ENCODE measurements around the gene NGRN.

DNA sequence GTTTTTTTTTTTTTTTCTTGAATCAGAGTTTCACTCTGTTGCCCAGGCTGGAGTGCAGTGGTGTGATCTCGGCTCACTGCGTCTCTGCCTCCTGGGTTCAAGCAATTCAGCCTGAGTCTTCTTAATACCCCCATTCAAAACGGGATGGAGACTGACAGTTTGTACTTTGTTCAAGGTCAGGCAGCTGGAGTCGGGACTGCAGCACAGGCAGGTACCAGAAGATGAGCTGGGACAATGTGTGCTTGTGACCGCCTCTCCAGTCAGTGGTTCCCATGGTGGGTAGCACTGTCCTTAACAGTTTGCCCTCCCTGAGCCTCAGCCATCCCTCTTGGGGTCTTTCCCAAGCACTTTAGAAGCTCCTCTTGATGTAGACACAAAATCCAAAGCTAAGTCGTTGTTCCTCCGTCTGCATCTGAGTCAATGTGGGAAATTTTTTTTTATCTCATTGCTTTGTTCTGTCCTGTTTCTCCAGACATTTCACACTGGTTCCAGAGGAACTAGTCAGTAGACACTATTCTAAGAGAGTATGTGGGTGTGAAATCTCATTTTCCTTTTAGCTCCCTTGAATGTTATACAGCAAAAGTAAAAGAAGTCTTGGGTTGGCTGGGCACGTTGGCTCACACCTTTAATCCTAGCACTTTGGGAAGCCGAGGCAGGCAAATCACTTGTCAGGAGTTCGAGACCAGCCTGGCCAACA, 21.4 kb upstream of the NGRN start:
- TF ChIP-seq, protein P1, sequence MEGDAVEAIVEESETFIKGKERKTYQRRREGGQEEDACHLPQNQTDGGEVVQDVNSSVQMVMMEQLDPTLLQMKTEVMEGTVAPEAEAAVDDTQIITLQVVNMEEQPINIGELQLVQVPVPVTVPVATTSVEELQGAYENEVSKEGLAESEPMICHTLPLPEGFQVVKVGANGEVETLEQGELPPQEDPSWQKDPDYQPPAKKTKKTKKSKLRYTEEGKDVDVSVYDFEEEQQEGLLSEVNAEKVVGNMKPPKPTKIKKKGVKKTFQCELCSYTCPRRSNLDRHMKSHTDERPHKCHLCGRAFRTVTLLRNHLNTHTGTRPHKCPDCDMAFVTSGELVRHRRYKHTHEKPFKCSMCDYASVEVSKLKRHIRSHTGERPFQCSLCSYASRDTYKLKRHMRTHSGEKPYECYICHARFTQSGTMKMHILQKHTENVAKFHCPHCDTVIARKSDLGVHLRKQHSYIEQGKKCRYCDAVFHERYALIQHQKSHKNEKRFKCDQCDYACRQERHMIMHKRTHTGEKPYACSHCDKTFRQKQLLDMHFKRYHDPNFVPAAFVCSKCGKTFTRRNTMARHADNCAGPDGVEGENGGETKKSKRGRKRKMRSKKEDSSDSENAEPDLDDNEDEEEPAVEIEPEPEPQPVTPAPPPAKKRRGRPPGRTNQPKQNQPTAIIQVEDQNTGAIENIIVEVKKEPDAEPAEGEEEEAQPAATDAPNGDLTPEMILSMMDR (conservative IDR thresholded peaks at IDR 0.05; ENCODE audit: low read depth, low read length): no peak
- TF ChIP-seq FOS (IDR thresholded peaks at IDR 0.05; ENCODE audit: low read depth, low read length) (no peak), MXI1 (IDR thresholded peaks at IDR 0.05; ENCODE audit: borderline replicate concordance, low read depth, low read length) (no peak), SMC3 (IDR thresholded peaks at IDR 0.05; ENCODE audit: low read depth, low read length) (no peak), POLR2A (IDR thresholded peaks at IDR 0.05; ENCODE audit: low read depth, low read length) (no peak), MAZ (IDR thresholded peaks at IDR 0.05; ENCODE audit: borderline replicate concordance, low read depth, low read length) (no peak), CHD1 (IDR thresholded peaks at IDR 0.05; ENCODE audit: low read depth, low read length) (no peak), CEBPB (IDR thresholded peaks at IDR 0.05; ENCODE audit: low read depth, low read length) (no peak)
- TF ChIP-seq, protein P2, sequence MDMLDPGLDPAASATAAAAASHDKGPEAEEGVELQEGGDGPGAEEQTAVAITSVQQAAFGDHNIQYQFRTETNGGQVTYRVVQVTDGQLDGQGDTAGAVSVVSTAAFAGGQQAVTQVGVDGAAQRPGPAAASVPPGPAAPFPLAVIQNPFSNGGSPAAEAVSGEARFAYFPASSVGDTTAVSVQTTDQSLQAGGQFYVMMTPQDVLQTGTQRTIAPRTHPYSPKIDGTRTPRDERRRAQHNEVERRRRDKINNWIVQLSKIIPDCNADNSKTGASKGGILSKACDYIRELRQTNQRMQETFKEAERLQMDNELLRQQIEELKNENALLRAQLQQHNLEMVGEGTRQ (IDR thresholded peaks at IDR 0.05; ENCODE audit: low read depth, low read length): no peak
